ENCODE results near the gene CDC37L1. TPM values are rescaled to one million over a fixed set of nuclear protein-coding genes. Genes with fewer than 3 reads are reported as not detected.

CDC37L1 gene
- total and polyA plus RNA-seq, 2 experiments from 2014 or later: 26.9 to 29.6 TPM

DNA sequence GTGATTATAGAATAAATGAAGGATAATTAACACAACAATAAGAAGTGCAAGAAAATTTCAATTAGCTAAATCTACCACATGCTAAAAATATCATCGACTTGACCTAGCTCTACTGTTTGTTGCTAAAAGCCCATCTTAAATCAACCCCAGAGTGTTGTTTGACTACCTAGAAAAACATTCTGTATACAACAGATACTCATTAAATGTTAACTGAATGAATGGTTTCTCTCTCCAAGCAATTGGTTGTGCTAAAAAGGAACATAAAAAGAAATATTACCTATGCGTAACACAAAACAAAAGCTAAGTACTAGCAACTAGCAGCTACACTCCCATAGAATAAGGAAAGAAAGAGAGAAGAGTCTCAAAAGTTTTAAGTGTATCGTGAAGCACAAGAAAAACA lies 22.7 kb upstream of the CDC37L1 start (continued):
- TF ChIP-seq NANOG (IDR thresholded peaks at IDR 0.05; ENCODE audit: borderline replicate concordance): no peak

GRCh38 chr9:4657426-4658159 lies 21.8 kb upstream of the CDC37L1 start:
- Histone ChIP-seq H3F3A (replicated peaks; ENCODE audit: low read depth) (no peaks in the 10 kb centered on the region), H3K27ac (ENCODE audit: low read depth) (peak overlapping the region; percentile 27; the same call in 1 of the 2 replicates), H3K79me2 (replicated peaks; ENCODE audit: insufficient read depth) (no peaks in the 10 kb centered on the region), H3K4me1 (ENCODE audit: insufficient read depth) (peaks cover 28% of the 10 kb centered on the region), H3K9me2 (ENCODE audit: insufficient read depth) (no peaks in the 10 kb centered on the region), H3K4me2 (no peak overlapping the region), H2AFZ (no peak overlapping the region), H3K36me3 (ENCODE audit: insufficient read depth) (no peaks in the 10 kb centered on the region), H3K4me3 (no peak overlapping the region), H4K20me1 (replicated peaks; ENCODE audit: insufficient read depth) (no peaks in the 10 kb centered on the region), H3K27me3 (ENCODE audit: insufficient read depth) (no peaks in the 10 kb centered on the region)
- H3K27ac Mint-ChIP-seq: no peak overlapping the region
- H3K4me3 Mint-ChIP-seq: no peak overlapping the region
- H3K4me1 Mint-ChIP-seq: peaks cover 31% of the 10 kb centered on the region
- DNase-seq (ENCODE audit: low spot score) (no peak), ATAC-seq (no peak)
- peaks cover 4% of the 10 kb centered on the region; the same call in 1 of the 3 replicates for H3K36me3 Mint-ChIP-seq (ENCODE audit: low read depth)
- 0 out of 3 replicates have a peak, but pooled peaks cover 3% of the 10 kb centered on the region for H3K9me3 Mint-ChIP-seq
- peaks cover 8% of the 10 kb centered on the region for H3K27me3 Mint-ChIP-seq (ENCODE audit: insufficient read depth, low read depth, poor library complexity)
- TF ChIP-seq ZNF331 (CRISPR knock-in tag; IDR thresholded peaks at IDR 0.05; ENCODE audit: low read depth): no peak
- TF ChIP-seq JUNB (IDR thresholded peaks at IDR 0.05; ENCODE audit: unreplicated experiment): no peak
- TF ChIP-seq NANOG (IDR thresholded peaks at IDR 0.05; ENCODE audit: borderline replicate concordance): no peak
- no peak for TF ChIP-seq REST (IDR thresholded peaks at IDR 0.05; ENCODE audit: unreplicated experiment)
- TF ChIP-seq ZNF114 (CRISPR knock-in tag; IDR thresholded peaks at IDR 0.05): no peak
- TF ChIP-seq STAT1 (IDR thresholded peaks at IDR 0.05; ENCODE audit: unreplicated experiment): no peak
- TF ChIP-seq POLR2AphosphoS5 (IDR thresholded peaks at IDR 0.05; ENCODE audit: low read depth): no peak
- TF ChIP-seq, protein P1, sequence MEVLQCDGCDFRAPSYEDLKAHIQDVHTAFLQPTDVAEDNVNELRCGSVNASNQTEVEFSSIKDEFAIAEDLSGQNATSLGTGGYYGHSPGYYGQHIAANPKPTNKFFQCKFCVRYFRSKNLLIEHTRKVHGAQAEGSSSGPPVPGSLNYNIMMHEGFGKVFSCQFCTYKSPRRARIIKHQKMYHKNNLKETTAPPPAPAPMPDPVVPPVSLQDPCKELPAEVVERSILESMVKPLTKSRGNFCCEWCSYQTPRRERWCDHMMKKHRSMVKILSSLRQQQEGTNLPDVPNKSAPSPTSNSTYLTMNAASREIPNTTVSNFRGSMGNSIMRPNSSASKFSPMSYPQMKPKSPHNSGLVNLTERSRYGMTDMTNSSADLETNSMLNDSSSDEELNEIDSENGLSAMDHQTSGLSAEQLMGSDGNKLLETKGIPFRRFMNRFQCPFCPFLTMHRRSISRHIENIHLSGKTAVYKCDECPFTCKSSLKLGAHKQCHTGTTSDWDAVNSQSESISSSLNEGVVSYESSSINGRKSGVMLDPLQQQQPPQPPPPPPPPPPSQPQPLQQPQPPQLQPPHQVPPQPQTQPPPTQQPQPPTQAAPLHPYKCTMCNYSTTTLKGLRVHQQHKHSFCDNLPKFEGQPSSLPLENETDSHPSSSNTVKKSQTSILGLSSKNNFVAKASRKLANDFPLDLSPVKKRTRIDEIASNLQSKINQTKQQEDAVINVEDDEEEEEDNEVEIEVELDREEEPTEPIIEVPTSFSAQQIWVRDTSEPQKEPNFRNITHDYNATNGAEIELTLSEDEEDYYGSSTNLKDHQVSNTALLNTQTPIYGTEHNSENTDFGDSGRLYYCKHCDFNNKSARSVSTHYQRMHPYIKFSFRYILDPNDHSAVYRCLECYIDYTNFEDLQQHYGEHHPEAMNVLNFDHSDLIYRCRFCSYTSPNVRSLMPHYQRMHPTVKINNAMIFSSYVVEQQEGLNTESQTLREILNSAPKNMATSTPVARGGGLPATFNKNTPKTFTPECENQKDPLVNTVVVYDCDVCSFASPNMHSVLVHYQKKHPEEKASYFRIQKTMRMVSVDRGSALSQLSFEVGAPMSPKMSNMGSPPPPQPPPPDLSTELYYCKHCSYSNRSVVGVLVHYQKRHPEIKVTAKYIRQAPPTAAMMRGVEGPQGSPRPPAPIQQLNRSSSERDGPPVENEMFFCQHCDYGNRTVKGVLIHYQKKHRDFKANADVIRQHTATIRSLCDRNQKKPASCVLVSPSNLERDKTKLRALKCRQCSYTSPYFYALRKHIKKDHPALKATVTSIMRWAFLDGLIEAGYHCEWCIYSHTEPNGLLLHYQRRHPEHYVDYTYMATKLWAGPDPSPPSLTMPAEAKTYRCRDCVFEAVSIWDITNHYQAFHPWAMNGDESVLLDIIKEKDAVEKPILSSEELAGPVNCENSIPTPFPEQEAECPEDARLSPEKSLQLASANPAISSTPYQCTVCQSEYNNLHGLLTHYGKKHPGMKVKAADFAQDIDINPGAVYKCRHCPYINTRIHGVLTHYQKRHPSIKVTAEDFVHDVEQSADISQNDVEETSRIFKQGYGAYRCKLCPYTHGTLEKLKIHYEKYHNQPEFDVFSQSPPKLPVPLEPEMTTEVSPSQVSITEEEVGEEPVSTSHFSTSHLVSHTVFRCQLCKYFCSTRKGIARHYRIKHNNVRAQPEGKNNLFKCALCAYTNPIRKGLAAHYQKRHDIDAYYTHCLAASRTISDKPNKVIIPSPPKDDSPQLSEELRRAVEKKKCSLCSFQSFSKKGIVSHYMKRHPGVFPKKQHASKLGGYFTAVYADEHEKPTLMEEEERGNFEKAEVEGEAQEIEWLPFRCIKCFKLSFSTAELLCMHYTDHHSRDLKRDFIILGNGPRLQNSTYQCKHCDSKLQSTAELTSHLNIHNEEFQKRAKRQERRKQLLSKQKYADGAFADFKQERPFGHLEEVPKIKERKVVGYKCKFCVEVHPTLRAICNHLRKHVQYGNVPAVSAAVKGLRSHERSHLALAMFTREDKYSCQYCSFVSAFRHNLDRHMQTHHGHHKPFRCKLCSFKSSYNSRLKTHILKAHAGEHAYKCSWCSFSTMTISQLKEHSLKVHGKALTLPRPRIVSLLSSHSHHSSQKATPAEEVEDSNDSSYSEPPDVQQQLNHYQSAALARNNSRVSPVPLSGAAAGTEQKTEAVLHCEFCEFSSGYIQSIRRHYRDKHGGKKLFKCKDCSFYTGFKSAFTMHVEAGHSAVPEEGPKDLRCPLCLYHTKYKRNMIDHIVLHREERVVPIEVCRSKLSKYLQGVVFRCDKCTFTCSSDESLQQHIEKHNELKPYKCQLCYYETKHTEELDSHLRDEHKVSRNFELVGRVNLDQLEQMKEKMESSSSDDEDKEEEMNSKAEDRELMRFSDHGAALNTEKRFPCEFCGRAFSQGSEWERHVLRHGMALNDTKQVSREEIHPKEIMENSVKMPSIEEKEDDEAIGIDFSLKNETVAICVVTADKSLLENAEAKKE (CRISPR knock-in tag; IDR thresholded peaks at IDR 0.05): no peak
- no peak for TF ChIP-seq EZH2phosphoT487 (IDR thresholded peaks at IDR 0.05; ENCODE audit: unreplicated experiment)
- TF ChIP-seq CTCF (conservative IDR thresholded peaks at IDR 0.05; ENCODE audit: low read depth in 2 of 2): no peak
- no peak for TF ChIP-seq EZH2 (IDR thresholded peaks at IDR 0.05; ENCODE audit: low read depth, unreplicated experiment)
- TF ChIP-seq, protein P2, sequence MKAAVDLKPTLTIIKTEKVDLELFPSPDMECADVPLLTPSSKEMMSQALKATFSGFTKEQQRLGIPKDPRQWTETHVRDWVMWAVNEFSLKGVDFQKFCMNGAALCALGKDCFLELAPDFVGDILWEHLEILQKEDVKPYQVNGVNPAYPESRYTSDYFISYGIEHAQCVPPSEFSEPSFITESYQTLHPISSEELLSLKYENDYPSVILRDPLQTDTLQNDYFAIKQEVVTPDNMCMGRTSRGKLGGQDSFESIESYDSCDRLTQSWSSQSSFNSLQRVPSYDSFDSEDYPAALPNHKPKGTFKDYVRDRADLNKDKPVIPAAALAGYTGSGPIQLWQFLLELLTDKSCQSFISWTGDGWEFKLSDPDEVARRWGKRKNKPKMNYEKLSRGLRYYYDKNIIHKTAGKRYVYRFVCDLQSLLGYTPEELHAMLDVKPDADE (IDR thresholded peaks at IDR 0.05): no peak
